Measurements from ENCODE around the gene C3orf80.
A peak's percentile ranks its signal among the peaks of the same experiment; 100 is the strongest.
"Not testable (repeated sequence)": the region's sequence is repeated elsewhere in the genome, so short reads cannot be mapped to it uniquely, and the experiment has no call there.

The C3orf80 gene

DNA sequence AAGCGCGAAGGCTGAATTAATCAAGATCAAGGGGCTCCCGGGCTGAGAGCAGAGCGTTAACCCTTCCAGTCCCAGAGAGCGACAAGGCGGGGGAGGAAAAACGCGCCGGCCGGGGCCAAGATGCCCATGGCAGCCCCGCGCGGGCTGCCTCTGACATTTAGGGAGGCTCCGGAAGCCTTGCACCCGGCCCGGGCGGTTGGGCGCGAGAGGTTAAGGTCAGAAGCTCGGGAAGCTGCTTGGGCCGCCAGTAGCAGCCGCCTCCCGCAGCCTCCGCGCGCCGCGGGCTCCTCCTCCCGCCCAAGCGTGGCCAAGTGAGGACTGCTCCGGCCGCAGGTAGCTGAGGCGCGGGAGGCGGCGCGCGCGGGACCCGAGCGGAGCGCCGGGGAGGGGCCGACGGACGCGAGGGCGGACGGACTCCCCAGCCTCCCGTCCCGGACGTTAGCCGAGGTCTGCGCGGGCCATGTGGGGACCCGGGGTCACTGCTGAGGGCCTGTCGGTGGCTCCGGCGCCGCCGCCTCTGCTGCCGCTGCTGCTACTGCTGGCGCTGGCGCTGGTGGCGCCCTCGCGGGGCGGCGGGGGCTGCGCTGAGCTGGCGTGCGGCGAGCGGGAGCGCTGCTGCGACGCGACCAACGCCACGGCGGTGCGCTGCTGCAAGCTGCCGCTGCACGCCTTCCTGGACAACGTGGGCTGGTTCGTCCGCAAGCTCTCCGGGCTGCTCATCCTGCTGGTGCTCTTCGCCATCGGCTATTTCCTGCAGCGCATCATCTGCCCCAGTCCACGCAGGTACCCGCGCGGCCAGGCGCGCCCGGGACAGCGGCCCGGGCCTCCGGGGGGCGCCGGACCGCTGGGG lies at the start of gene C3orf80:
Gene C3orf80 (plus strand): TSS at position 247 of the 850 bp plus-strand sequence. CDS start 214 bp downstream, at position 461.
- peak; percentile 46 for DNase-seq

DNA sequence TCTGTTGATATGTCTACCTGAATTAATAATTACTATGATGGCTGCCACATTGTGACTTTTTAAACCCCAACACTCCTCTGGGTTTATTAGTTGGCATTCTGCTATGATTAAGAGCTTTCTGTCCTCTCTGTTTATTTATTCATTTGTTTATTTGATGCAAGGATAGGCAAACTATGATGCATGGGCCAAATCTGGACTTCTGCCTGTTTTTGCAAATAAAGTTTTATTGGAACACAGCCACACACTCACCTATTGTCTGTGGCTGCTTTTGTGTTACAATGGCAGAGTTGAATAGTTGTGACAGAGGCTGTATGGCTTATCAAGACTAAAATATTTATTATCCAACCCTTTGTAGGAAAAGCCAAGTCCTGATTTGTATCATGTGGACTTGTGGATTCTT lies 48.3 kb upstream of the C3orf80 start:
- DNase-seq: no peak

DNA sequence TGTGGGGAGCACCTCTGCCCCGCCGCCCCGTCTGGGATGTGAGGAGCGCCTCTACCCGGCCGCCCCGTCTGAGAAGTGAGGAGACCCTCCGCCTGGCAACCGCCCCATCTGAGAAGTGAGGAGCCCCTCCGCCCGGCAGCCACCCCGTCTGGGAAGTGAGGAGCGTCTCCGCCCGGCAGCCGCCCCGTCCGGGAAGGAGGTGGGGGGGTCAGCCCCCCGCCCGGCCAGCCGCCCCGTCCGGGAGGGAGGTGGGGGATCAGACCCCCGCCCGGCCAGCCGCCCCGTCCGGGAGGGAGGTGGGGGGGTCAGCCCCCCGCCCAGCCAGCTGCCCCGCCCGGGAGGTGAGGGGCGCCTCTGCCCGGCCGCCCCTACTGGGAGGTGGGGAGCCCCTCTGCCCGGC lies 46.6 kb upstream of the C3orf80 start:
- DNase-seq: not testable (repeated sequence)

DNA sequence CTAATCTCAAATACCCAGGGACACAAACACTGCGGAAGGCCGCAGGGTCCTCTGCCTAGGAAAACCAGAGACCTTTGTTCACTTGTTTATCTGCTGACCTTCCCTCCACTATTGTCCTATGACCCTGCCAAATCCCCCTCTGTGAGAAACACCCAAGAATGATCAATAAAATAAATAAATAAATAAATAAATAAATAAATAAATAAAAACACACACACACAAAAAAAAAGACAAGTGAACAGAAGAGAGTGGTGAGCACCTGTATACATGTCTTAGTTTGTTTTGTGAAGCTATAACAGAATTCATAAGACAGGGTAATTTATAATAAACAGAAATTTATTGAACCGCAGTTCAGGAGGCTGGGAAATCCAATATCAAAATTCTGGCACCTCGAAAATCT lies 45.8 kb upstream of the C3orf80 start:
- not testable (repeated sequence) for DNase-seq

DNA sequence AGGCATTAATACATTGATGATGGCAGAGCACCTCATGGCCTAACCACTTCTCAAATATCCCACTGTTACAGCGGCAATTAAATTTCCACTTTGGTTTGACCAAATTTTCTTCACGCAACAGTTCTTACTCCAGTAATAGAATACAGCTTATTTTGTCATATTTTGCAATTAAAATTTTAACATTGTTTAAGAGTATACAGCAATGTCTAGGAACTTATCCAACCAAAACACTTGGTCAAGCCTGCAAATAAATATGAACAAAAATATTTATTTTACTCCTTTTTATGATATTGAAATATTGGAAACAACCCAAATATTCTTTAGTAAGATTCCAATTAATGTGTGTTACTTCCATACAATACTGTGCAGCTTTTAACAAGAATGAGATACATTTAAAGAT lies 45.3 kb upstream of the C3orf80 start:
- DNase-seq: no peak

DNA sequence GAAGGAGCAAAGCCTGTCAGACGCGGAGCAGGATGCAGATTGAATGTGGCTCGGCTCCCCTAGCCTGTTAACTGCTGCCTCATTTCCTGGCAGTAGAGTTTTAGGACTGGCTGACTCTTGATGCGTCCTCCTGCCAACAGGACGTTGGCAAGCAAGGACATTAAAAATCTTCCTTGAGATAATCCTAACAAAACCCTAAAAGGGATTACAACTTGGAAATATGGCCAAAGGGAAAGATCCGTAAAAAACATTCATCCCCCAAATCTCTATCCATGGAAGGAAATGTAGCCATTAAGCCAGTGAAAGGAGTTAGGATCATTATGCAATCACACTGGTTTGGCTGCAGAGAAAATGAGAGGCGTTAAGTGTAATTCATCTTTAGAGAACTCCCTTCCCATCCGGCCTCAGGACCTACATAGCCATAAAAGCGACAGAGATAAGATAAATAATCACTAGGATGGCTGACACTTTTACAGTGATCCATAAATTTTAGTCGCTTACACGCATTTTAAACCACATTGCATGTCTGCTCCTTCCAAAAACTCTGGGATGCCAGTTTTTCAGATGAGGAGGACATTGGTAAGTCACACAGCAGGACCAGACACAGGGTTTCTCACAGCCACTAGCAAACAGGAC lies 44.5 kb upstream of the C3orf80 start:
- DNase-seq: no peak

DNA sequence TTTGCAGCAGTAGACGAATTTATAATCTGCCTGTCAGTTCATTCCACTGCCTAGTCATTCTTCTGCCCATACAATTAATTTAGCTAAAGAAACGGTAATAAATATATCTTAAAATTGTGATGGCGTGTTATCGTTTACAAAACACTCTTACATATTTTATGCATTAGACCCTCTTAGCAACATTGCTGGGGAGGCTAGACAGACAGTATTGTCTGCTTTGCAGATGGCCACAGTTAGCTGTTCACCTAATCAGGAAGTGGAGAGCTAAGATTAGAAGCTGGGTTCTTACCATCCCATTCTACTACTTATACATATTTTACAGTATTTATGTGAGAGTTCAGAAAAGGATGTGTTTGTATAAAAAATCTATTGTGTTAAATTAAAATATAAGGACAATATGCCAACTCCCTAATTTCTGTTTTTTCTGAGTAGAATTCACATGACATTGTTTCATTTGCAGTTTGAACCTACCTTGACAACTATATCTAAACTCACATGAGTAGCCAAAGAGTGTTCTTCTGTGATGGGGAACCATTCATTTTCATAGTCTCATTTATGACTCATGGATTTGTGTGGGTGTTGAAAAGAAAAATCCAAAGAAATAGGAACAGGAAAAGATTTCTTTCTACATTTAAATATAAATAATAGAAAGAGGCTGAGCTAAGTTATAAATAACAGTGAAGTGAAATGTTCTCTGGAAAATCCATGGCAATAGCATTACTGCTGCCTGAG lies 41.7 kb upstream of the C3orf80 start:
- DNase-seq: no peak

DNA sequence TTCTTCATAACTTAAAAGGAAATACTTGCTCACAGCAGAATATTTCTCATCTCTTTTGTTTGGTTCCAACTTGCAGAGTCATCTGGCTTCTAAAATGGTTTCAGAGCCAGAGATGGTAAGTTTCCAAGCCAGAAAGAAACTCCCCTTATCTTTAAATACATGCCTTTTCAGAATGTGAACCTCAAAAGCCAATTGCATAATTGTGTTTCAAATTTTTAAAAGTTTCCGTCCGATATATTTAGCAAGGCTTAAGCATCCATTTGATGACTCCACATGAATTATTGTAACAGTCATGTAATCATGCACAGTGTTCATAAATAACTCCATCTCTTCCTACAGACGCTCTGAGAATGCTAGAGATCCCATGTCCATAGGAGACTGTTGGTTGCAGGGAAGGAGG lies 40.6 kb upstream of the C3orf80 start:
- no peak for DNase-seq

DNA sequence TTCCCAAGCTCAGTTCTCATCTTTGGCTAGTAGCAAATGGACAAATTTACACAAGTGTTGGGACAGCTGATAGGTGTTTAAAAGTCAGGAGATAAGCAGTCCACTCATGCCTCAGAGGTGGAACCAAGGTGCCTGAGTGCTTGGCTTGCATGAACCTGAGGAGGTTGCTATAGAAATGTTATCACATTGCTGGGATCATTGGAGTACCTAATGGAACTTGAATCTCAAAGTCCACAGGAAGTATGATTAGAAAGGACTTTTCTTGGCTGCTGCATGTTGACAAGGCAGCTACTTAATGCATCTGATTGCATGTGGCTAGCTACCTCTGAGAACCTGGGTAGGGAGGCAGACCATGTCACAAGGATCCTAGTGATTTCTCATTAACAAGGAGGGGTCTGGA lies 39.5 kb upstream of the C3orf80 start:
- no peak for DNase-seq

DNA sequence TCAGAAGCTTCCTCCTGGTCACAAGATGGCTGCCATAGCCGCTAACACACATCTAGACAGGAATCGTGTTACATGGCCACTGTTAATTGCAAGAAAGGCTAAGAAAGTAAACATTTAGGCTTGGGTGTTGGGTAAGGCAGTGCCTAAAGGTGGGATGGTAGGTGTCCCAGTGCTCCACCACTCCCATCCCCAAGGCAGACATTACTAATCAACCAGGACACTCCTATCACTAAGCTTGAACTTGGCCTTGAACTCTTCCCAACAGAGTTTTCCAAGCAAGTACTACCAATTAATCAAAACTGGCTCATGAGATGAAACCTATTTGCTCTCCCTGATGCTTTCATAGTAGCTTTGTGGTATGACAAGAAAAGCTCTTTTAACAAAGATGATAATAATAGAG lies 37.9 kb upstream of the C3orf80 start:
- no peak for DNase-seq

DNA sequence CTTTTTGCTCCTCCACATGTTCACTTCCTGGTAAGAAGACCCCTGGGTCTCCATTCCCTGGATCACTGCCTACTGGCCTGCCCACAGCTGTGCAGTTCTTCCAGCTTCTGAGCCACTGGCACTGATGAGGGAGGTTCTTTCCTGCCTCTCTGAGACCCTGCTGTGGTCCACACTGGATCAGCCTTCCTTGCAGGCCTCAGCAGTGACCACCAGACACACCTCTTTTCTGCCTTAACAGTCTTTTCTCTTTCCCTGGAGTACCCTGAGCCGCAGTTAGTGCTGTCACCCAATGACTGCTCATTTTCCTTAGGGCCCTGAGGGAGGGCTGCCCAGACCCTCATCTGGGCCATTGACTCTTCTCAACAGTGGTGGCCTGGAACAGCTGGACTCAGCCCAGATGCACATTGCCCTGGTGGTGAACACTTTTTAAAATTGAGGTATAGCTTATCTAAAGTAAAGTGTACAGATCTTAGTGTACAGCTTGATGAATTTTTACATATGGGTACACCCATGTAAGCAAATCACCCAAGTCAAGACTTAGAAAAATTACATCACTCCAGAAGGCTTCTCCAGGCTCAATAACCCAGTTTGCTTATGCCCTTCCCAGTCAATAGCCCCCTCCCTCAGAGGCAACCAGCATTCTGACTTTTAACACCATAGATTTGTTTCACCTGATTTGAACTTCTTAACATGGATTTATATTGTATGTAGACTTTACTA lies 32.8 kb upstream of the C3orf80 start:
- DNase-seq: no peak

DNA sequence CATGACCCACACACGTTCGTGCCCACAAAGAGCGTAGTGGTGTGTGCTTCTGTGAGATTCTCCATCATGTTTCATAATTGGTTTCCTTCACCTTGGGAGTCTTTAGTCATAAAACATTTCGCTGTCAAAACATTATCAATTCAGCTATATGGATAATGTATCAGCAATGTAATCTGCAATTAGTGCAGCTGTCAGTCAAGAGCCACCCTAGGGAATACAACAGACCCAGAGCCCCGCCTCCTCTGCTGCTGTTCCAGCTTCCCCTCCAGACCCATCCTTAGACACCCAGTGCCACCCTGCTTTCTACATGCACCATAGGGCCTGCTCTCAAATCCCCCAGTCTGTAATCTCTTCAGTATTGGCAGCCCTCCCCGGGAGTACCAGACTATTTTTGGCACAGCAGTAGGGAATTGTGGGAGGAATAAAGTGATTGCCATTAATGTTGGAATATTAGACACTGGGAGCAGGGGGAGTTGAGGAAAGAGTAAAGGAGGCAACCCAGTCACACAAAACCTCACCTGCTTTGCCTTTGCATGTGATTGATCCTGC lies 31.5 kb upstream of the C3orf80 start:
- no peak for DNase-seq

DNA sequence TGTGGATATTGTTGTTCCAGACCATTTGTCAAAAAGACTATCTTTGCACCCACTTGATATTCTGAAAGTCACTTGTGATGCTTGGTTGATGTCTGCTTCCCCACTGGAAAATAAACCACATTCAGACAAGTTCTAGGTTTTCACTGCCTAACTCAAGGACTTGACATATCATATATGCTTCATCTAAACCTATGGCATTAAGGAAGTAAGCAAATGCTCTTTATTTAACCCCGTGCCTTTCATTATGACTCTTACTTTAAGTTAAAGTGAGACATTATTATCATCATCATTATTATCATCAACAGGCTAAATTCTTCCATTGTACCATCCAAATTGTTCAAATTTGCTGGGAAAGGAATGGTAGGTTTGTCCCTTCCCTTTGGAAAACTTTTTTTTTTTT lies 30.8 kb upstream of the C3orf80 start:
- DNase-seq: no peak

DNA sequence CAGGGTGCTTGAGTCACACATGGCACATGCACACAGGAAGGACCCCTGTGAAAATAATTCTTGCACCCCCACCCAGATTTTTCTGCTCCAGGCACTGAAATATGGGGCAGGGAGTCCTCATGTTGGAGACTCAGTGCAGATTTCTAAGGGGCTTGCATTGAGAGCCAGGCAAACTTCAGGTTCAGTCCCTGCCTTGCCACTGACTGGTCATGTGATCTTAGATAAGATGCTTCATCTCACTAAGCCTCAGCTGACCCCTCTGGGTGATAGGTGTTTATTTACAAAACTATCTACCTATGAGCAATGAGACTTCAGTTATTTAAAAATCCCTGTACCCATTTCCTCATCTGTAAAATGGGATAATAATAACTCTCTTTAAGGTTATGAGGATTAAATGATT lies 30.1 kb upstream of the C3orf80 start:
- DNase-seq: no peak

DNA sequence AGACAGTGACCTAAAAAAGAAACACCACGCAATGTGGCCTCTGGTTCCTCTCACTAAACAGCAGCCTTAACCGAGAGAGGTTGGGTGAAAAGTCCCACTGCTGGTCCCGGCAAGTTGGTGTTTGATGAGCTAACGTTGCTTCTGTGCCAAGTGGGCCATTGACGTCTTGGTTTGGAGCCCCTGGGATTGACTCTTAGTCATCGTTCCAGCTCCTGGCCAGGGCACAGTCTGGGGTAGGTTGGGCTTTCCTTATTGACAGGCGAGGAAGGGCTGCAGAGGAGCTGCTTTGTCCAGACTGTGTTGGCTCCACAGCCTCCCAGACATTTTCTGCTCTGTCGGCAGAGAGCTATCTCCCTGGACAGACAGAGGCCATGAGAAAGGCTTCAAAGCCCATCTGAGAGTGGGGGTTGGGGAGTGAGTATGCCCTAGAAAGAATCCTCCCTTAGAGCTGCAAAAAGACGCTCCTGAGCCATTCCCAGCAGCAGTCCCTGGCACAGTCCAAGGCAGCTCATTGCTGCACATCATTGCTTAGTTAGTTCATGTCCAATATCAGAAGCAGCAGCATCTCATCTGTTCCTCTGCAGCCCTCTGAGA lies 28.6 kb upstream of the C3orf80 start:
- no peak for DNase-seq

DNA sequence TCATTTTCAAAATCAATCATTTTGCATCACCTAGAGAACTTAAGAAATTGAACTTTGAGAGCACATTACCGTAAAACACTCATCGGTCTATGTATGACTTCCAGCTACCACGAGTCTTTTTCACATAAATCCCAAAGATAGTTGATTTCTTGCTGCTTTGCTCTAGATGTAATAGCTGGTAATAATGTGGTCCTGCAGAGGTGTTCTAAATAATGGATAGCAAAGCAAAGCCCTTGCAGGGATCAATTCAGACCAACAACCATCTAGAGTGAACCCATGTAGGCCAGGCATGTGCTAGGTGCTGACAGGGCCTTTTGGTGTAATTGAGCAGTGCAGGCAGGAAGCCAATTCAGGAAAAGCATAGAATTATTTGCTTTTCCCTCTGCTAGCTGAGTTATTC lies 26.1 kb upstream of the C3orf80 start:
- DNase-seq: no peak

DNA sequence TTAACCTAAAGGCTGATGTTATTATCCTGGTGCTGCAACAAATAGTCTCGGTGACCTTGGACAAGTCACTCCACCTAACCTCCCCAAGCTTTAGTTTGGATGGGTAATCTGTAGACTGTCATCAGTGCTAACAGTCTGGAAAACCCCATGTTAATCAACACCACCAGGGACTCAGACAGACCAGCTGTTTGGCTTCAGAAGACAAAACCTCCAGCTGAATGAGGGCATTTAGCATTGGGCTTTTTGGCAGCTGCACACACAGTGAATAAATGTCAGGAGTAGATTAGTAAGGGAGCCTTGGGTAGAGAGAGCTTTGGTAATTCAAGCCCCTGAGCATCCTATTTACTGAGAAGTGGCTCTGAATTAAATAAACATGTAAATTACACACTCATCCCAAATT lies 24.9 kb upstream of the C3orf80 start:
- DNase-seq: peak; percentile 61

DNA sequence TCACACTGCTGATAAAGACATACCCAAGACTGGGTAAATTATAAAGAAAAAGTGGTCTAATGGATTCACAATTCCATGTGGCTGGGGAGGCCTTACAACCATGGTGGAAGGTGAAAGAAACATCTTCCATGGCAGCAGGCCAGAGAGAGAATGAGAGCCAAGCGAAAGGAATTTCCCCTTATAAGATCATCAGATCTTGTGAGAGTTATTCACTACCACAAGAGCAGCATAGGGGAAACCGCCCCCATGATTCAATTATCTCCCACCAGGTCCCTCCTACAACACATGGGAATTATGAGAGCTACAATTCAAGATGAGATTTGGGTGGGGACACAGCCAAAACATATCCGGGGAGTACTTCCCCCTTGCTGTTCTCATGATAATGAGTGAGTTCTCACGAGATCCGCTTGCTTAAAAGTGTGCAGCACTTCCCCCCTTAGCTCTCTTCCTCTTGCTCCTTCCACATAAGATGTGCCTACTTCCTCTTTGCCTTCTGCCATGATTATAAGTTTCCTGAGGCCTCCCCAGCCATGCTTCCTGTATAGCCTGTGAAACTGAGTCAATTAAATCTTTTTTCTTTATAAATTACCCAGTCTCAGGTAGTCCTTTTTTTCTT lies 20.7 kb upstream of the C3orf80 start:
- not testable (repeated sequence) for DNase-seq

DNA sequence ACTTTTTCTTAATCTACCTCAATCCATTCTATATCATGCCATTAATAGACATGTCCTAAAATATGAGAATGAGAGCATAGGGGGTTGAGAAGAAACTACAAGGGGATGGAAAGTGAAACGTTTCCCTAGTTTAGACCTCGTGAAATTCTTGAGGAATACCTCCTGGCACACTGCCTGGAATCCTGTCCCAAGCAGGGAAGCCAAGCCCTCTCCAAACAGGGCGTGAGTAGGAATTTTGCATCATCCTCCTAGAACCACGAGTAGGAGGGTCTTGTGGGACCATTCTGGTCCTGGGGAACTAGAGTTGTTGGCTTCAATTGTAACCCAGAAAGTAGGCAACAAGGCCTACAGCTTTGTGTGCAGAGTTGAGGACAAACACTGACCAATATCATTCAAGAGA lies 19.6 kb upstream of the C3orf80 start:
- DNase-seq: no peak

DNA sequence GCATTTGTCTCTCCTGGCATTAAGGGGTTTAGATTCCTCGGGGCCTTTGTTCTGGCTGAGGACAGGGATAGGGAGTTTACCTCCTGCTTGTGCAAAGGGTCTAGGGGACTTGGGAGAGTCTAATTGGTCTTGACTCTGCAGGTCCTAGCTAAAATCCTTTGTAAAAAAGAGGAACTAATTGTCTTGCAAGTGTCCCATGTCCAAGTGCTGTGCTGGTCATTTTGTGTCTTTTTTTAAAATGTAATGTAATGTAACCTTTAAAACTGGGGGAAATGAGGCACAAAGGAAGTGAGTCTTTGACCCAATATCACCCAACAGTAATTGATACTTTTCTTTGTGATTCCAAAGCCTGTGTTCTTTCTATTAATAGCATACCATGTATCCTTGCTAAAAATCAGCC lies 14.9 kb upstream of the C3orf80 start:
- no peak for DNase-seq

DNA sequence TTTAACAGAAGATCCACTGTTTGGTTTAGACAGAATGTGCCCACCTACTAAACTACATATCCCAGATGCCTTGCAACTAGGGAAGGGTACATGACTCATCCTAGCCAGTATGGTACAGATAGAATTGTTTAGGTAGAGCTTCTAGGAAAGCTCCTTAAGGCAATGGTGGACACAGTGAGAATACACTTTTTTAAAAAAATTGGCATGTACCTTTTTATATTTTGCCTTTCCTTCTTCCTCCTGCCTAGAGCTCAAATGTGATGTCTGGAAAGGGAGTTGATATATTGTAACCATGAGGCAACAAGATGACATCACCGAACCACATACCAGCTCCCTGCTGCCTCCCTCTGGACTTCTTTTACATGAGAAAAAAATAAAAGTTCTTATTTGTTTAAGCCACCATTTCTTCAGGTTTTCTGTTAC lies 14.4 kb upstream of the C3orf80 start:
- no peak for DNase-seq

DNA sequence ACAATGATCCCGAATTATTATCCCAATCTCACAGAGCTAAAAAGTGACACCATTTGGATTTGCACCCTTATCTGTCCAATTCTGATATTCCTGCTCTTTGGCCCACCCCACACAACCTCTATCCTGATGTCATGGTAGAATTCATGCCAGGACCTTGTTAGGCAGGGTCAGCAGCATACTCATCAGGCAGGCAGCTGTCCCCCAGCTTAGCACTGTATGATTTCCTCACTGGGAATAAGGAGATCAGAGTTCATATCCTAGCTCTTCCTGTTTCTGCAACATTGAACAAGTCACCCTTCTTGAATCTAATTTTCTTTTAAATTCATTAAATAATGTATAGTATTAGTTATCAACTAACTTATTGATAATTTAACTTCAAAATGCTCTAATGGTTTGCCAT lies 12.0 kb upstream of the C3orf80 start:
- DNase-seq: no peak
